MM.1S (cell line): ENCODE measurements around the gene GABRD.

Source experiments
- DNase-seq: peaks from one replicate; pipeline ENCODE4 v3.0.0-alpha.2; 2015
- H2AFZ ChIP-seq: fragments of 300-600 bp; sonication (generic); 2 replicates; pipeline ENCODE4 v1.6.0; 2016; ENCODE audit warnings: antibody characterized with exemption, low read length
- H3F3A ChIP-seq: fragments of 300-600 bp; sonication (generic); 2 replicates; pipeline ENCODE4 v1.6.1; 2016; ENCODE audit warnings: mild to moderate bottlenecking, antibody characterized with exemption, low read length, moderate library complexity, mixed read lengths; ENCODE audit not compliant: insufficient read depth
- H3K27ac ChIP-seq: fragments of 300-600 bp; sonication (generic); 2 replicates; pipeline ENCODE4 v1.5.1; 2016; ENCODE audit warnings: mild to moderate bottlenecking, low read length
- H3K27me3 ChIP-seq: fragments of 300-600 bp; sonication (generic); replicated peaks from 2 replicates; pipeline ENCODE4 v1.6.0; 2016; ENCODE audit warnings: low read length; ENCODE audit not compliant: insufficient read depth
- H3K36me3 ChIP-seq: fragments of 300-600 bp; sonication (generic); replicated peaks from 2 replicates; pipeline ENCODE4 v1.6.1; 2016; ENCODE audit warnings: mild to moderate bottlenecking, low read length, mixed read lengths; ENCODE audit not compliant: insufficient read depth
- H3K4me1 ChIP-seq: fragments of 300-600 bp; sonication (generic); 2 replicates; pipeline ENCODE4 v1.6.1; 2016; ENCODE audit warnings: low read length, mixed read lengths
- H3K4me2 ChIP-seq: fragments of 300-600 bp; sonication (generic); 2 replicates; pipeline ENCODE4 v1.6.0; 2016; ENCODE audit warnings: low read depth, low read length
- H3K4me3 ChIP-seq: fragments of 300-600 bp; sonication (generic); 2 replicates; pipeline ENCODE4 v1.5.1; 2016; ENCODE audit warnings: low read length, mixed read lengths
- H3K79me2 ChIP-seq: fragments of 300-600 bp; sonication (generic); 2 replicates; pipeline ENCODE4 v1.6.1; 2016; ENCODE audit warnings: mixed run types, low read length, mixed read lengths
- H3K9ac ChIP-seq: fragments of 300-600 bp; sonication (generic); 2 replicates; pipeline ENCODE4 v1.6.1; 2016; ENCODE audit warnings: low read length, mixed read lengths
- H3K9me2 ChIP-seq: fragments of 300-600 bp; sonication (generic); replicated peaks from 2 replicates; pipeline ENCODE4 v1.6.1; 2016; ENCODE audit warnings: mild to moderate bottlenecking, low read length, mixed read lengths; ENCODE audit not compliant: insufficient read depth
- H3K9me3 ChIP-seq: fragments of 300-600 bp; sonication (generic); replicated peaks from 2 replicates; pipeline ENCODE4 v1.6.1; 2016; ENCODE audit warnings: mild to moderate bottlenecking, low read length, mixed read lengths; ENCODE audit not compliant: insufficient read depth
- H4K20me1 ChIP-seq: fragments of 300-600 bp; sonication (generic); 2 replicates; pipeline ENCODE4 v1.6.1; 2016; ENCODE audit warnings: mild to moderate bottlenecking, low read length, moderate library complexity, mixed read lengths; ENCODE audit not compliant: insufficient read depth
- CTCF ChIP-seq: fragments of 300-600 bp; sonication (generic); IDR thresholded peaks from 2 replicates; pipeline ENCODE4 v1.5.1; 2016; ENCODE audit warnings: antibody characterized with exemption, low read length, mixed read lengths
- EZH2 ChIP-seq: fragments of 300-600 bp; sonication (generic); optimal IDR thresholded peaks from 2 replicates; pipeline ENCODE3; 2017; ENCODE audit warnings: low read depth, mild to moderate bottlenecking, antibody characterized with exemption, low read length, mixed read lengths
- EZH2phosphoT487 ChIP-seq: fragments of 300-600 bp; sonication (generic); IDR thresholded peaks from 2 replicates; pipeline ENCODE4 v1.6.1; 2018; ENCODE audit warnings: antibody characterized with exemption, low read length

The GABRD gene

GRCh38 chr1:2019172-2019543 is at the start of gene GABRD:
TSS of gene GABRD (plus strand) at chr1:2019345. CDS start at chr1:2019424, 79 bp downstream.
- no peak for DNase-seq
- no peaks in the 10 kb centered on the region for H3F3A ChIP-seq
- H3K79me2 ChIP-seq, result no peaks in the 10 kb centered on the region
- H3K27ac ChIP-seq, result no peak within 1 kb of the TSS
- peaks cover 95% of the 10 kb centered on the region for H3K27me3 ChIP-seq
- H3K9ac ChIP-seq, result no peak within 1 kb of the TSS
- no peak for TF ChIP-seq EZH2phosphoT487
- no peaks in the 10 kb centered on the region for H3K4me1 ChIP-seq
- H3K36me3 ChIP-seq, result no peaks in the 10 kb centered on the region
- H3K9me2 ChIP-seq, result no peaks in the 10 kb centered on the region
- H3K4me3 ChIP-seq, result no peak within 1 kb of the TSS
- H3K9me3 ChIP-seq, result no peaks in the 10 kb centered on the region
- no peak within 1 kb of the TSS for H2AFZ ChIP-seq
- no peaks in the 10 kb centered on the region for H4K20me1 ChIP-seq
- H3K4me2 ChIP-seq, result no peak within 1 kb of the TSS

GRCh38 chr1:1969505-1969900 is 49.6 kb upstream of the GABRD start:
- no peak overlapping the region for H3K4me2 ChIP-seq

GRCh38 chr1:1969953-1970716 is 49.0 kb upstream of the GABRD start:
- Histone ChIP-seq H3K79me2 (no peaks in the 10 kb centered on the region), H4K20me1 (no peaks in the 10 kb centered on the region), H3K4me3 (no peak overlapping the region), H3F3A (no peaks in the 10 kb centered on the region), H3K4me2 (no peak overlapping the region), H3K9ac (no peak overlapping the region), H3K27ac (no peak overlapping the region), H3K36me3 (no peaks in the 10 kb centered on the region), H3K9me2 (no peaks in the 10 kb centered on the region), H3K9me3 (no peaks in the 10 kb centered on the region), H3K27me3 (peaks cover 76% of the 10 kb centered on the region), H3K4me1 (no peaks in the 10 kb centered on the region), H2AFZ (no peak overlapping the region)
- TF ChIP-seq CTCF (no peak), EZH2phosphoT487 (no peak), EZH2 (no peak)
- no peak for DNase-seq

More at GRCh38 chr1:1969505-1969900, 49.6 kb upstream of the GABRD start:
- DNase-seq, result no peak
- no peaks in the 10 kb centered on the region for H3K9me2 ChIP-seq
- no peaks in the 10 kb centered on the region for H3F3A ChIP-seq
- no peaks in the 10 kb centered on the region for H3K36me3 ChIP-seq
- H3K9ac ChIP-seq, result no peak overlapping the region
- no peaks in the 10 kb centered on the region for H3K4me1 ChIP-seq
- H3K79me2 ChIP-seq, result no peaks in the 10 kb centered on the region
- no peak overlapping the region for H3K27ac ChIP-seq
- no peak overlapping the region for H3K4me3 ChIP-seq
- H3K27me3 ChIP-seq, result peaks cover 76% of the 10 kb centered on the region
- TF ChIP-seq EZH2 (no peak), CTCF (no peak), EZH2phosphoT487 (no peak)
- H2AFZ ChIP-seq, result no peak overlapping the region
- no peaks in the 10 kb centered on the region for H4K20me1 ChIP-seq
- H3K9me3 ChIP-seq, result no peaks in the 10 kb centered on the region

- Histone ChIP-seq H3K9me3 (no peaks in the 10 kb centered on the region), H3K4me3 (no peak overlapping the region), H3K4me1 (no peaks in the 10 kb centered on the region), H3K4me2 (no peak overlapping the region), H2AFZ (no peak overlapping the region), H3K27ac (no peak overlapping the region), H3K27me3 (peaks cover 76% of the 10 kb centered on the region), H3F3A (no peaks in the 10 kb centered on the region), H3K9me2 (no peaks in the 10 kb centered on the region), H4K20me1 (no peaks in the 10 kb centered on the region), H3K36me3 (no peaks in the 10 kb centered on the region), H3K9ac (no peak overlapping the region), H3K79me2 (no peaks in the 10 kb centered on the region)
- DNase-seq, result no peak
- TF ChIP-seq CTCF (no peak), EZH2phosphoT487 (no peak), EZH2 (no peak)
Observed at GRCh38 chr1:1971017-1971416, 48.1 kb upstream of the GABRD start.
